Kidney (tissue), 14 donors: ENCODE data around the gene AGTRAP. TPM values are rescaled to one million over a fixed set of nuclear protein-coding genes. Genes with fewer than 3 reads are reported as not detected.

Source experiments
- DNase-seq, 5 donors: peaks; one replicate each; pipeline ENCODE4 v3.0.0-alpha.2; 2013 to 2020
- FAIRE-seq: peaks from 2 replicates; lab custom pipeline; 2012; peaks lifted over from hg19 to GRCh38; lab: Jason Lieb, UNC
- H3K27ac ChIP-seq, 2 donors: one replicate each; pipeline ENCODE4 v1.7.0; 2013; ENCODE audit warnings: low read depth in 2 of 2, low read length in 2 of 2, inconsistent platforms in 1 of 2
- H3K27me3 ChIP-seq: one replicate; pipeline ENCODE4 v1.7.1; 2013; ENCODE audit warnings: low read length, inconsistent platforms; ENCODE audit not compliant: control insufficient read depth, insufficient read depth
- H3K36me3 ChIP-seq, 3 donors: one replicate each; pipeline versions ENCODE4 v1.7.0 to v1.7.1; 2013; ENCODE audit warnings: low read length in 3 of 3, control low read depth in 1 of 3, inconsistent platforms in 1 of 3; ENCODE audit not compliant: insufficient read depth in 3 of 3, control insufficient read depth in 2 of 3
- H3K4me1 ChIP-seq, 3 donors: one replicate each; pipeline versions ENCODE4 v1.7.0 to v1.7.1; 2013; ENCODE audit warnings: low read length in 3 of 3, inconsistent platforms in 1 of 3, low read depth in 1 of 3; ENCODE audit not compliant: control insufficient read depth in 2 of 3, insufficient read depth in 2 of 3
- H3K4me3 ChIP-seq, 3 donors: one replicate each; pipeline versions ENCODE4 v1.7.0 to v1.8.1; 2013; ENCODE audit warnings: low read length in 3 of 3, control low read depth in 1 of 3, inconsistent platforms in 1 of 3
- H3K9ac ChIP-seq, 3 donors: one replicate each; pipeline versions ENCODE4 v1.7.0 to v1.7.1; 2013; ENCODE audit warnings: low read length in 3 of 3, control low read depth in 1 of 3, inconsistent platforms in 1 of 3
- H3K9me3 ChIP-seq, 3 donors: one replicate each; pipeline versions ENCODE4 v1.7.0 to v1.7.1; 2013; ENCODE audit warnings: low read length in 3 of 3, control low read depth in 1 of 3, inconsistent platforms in 1 of 3; ENCODE audit not compliant: control insufficient read depth in 2 of 3, insufficient read depth in 1 of 3
- intact Hi-C: fragments of 100-400 bp; cut with DNase I; formaldehyde crosslinking; loops from one replicate; pipeline ENCODE4 v1.11.1; 2022
- polyA plus RNA-seq: library from polyadenylated mRNA; stranded (reverse); fragments of 350-450 nt; fragmentation: Illumina TruSeq; extraction: RNeasy Lipid Tissue Mini Kit (QIAGEN cat#74804); gene quantifications from one replicate; pipeline ENCODE4 v1.2.3, GENCODE V29; 2014; ENCODE audit warnings: low read depth, low replicate concordance; ENCODE audit not compliant: insufficient read depth
- total RNA-seq: library from RNA; stranded (reverse); fragmentation: NEBNext Ultra II Directional; extraction: Animal tissue kit (Norgen Biotek cat#: 25700); gene quantifications from one replicate; pipeline ENCODE4 v1.2.1, GENCODE V29; 2021
- TF ChIP-seq, protein P1 (sequence below): IDR thresholded peaks from 3 replicates; pipeline ENCODE4 v1.5.1; 2012; ENCODE audit warnings: mild to moderate bottlenecking, moderate library complexity, borderline replicate concordance; ENCODE audit not compliant: insufficient read depth; ENCODE audit errors: extremely low read depth
- donor health status: control.
- donor health status: control.
- donor health status: control.
- donor health status: control.
- donor health status: control.
- donor health status: DM: yes; HTN: yes; CAD: no.
- donor health status: Normal renal cell carcinoma (clear cell type).

The AGTRAP gene
- total and polyA plus RNA-seq, 2 donors from 2014 or later, result 66.1 to 140 TPM

DNA sequence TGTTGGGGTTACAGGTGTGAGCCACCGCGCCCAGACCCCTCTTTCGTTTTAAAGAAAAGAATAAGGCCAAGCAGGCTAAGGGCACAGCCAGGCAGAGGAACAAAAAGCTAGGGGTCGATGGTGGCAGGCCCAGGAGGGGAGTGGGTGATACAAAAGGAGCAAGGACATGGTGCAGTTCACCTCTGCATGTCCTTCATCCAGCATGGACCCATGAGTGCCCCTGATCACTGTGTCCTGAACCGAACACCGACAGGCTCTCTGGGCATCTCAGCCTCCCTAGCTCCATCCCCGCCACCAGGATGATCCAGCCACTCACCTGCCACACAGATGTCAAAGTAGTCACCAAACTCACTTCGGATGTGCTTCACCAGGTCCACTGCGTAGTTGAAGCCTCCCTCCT, 64.0 kb downstream of the AGTRAP start:
- no peak overlapping the region for H3K4me3 ChIP-seq
- no peak overlapping the region for H3K27ac ChIP-seq
- DNase-seq (peak in 1 of 5 donors; percentile 38), FAIRE-seq (no peak)
- peaks cover 11 to 46% (median 28%) of the 10 kb centered on the region in 3 donors for H3K4me1 ChIP-seq
- TF ChIP-seq, protein P1, sequence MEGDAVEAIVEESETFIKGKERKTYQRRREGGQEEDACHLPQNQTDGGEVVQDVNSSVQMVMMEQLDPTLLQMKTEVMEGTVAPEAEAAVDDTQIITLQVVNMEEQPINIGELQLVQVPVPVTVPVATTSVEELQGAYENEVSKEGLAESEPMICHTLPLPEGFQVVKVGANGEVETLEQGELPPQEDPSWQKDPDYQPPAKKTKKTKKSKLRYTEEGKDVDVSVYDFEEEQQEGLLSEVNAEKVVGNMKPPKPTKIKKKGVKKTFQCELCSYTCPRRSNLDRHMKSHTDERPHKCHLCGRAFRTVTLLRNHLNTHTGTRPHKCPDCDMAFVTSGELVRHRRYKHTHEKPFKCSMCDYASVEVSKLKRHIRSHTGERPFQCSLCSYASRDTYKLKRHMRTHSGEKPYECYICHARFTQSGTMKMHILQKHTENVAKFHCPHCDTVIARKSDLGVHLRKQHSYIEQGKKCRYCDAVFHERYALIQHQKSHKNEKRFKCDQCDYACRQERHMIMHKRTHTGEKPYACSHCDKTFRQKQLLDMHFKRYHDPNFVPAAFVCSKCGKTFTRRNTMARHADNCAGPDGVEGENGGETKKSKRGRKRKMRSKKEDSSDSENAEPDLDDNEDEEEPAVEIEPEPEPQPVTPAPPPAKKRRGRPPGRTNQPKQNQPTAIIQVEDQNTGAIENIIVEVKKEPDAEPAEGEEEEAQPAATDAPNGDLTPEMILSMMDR, result no peak
- no peak overlapping the region for H3K9ac ChIP-seq
- H3K9me3 ChIP-seq, result no peaks in the 10 kb centered on the region
- H3K36me3 ChIP-seq, result peaks cover 0 to 30% (median 24%) of the 10 kb centered on the region in 3 donors
- no peaks in the 10 kb centered on the region for H3K27me3 ChIP-seq
- intact Hi-C loops, result no loop called here

DNA sequence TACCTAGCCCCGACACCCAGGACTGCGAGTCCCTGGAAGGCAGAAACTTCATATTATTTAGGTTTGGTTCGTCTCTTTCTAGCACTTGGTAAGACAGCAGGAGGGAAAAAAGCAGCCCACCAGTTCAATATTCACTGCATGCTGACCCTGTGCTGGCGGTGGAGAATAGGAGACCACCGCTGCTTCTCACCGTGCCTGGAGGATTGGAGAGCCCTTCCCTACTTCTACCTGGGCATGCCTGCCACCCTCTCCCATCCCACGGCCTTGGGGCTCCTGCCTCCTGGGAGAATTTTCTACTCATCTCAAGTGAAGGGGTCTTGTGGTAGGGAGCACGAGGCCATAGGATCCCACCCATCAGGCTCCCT, 64.4 kb downstream of the AGTRAP start:
- Histone ChIP-seq H3K36me3 (peaks cover 0 to 25% (median 19%) of the 10 kb centered on the region in 3 donors), H3K9ac (no peak overlapping the region), H3K4me3 (no peak overlapping the region), H3K27ac (no peak overlapping the region), H3K4me1 (peaks cover 11 to 46% (median 28%) of the 10 kb centered on the region in 3 donors), H3K27me3 (no peaks in the 10 kb centered on the region), H3K9me3 (no peaks in the 10 kb centered on the region)
- TF ChIP-seq, protein P1, result no peak
- no peak for DNase-seq
- no peak for FAIRE-seq
- intact Hi-C loops, result no loop called here

Other genes starting within 250 kb of the AGTRAP start
- gene FBXO2, start 81.7 kb upstream of the AGTRAP start, total RNA-seq, result 10.2 TPM
- gene FBXO2, start 81.7 kb upstream of the AGTRAP start, polyA plus RNA-seq, result 38.4 TPM
- gene FBXO44, start 81.3 kb upstream of the AGTRAP start, total RNA-seq, result 22.5 TPM
- gene FBXO44, start 81.3 kb upstream of the AGTRAP start, polyA plus RNA-seq, result 66.6 TPM
- 8.1 TPM for gene FBXO6, start 71.9 kb upstream of the AGTRAP start, total RNA-seq
- 11.2 TPM for gene FBXO6, start 71.9 kb upstream of the AGTRAP start, polyA plus RNA-seq
- 36.8 TPM for gene MAD2L2, start 55.0 kb upstream of the AGTRAP start, total RNA-seq
- 51.7 TPM for gene MAD2L2, start 55.0 kb upstream of the AGTRAP start, polyA plus RNA-seq
- 0.28 TPM for gene DRAXIN, start 44.4 kb upstream of the AGTRAP start, total RNA-seq
- 0.17 TPM for gene DRAXIN, start 44.4 kb upstream of the AGTRAP start, polyA plus RNA-seq
- 4.2 TPM for gene C1orf167, start 26.1 kb downstream of the AGTRAP start, total RNA-seq
- gene C1orf167, start 26.1 kb downstream of the AGTRAP start, polyA plus RNA-seq, result 1.9 TPM
- 65.5 TPM for gene MTHFR, start 69.8 kb downstream of the AGTRAP start, total RNA-seq
- gene MTHFR, start 69.8 kb downstream of the AGTRAP start, polyA plus RNA-seq, result 10.6 TPM
- 26.0 TPM for gene CLCN6, start 70.1 kb downstream of the AGTRAP start, total RNA-seq
- gene CLCN6, start 70.1 kb downstream of the AGTRAP start, polyA plus RNA-seq, result 7.1 TPM
- gene NPPA, start 111.6 kb downstream of the AGTRAP start, total RNA-seq, result 0.50 TPM
- not detected for gene NPPA, start 111.6 kb downstream of the AGTRAP start, polyA plus RNA-seq
- not detected for gene NPPB, start 122.8 kb downstream of the AGTRAP start, total RNA-seq
- not detected for gene NPPB, start 122.8 kb downstream of the AGTRAP start, polyA plus RNA-seq
- gene KIAA2013, start 190.3 kb downstream of the AGTRAP start, total RNA-seq, result 42.5 TPM
- 52.1 TPM for gene KIAA2013, start 190.3 kb downstream of the AGTRAP start, polyA plus RNA-seq
- 58.8 TPM for gene PLOD1, start 198.6 kb downstream of the AGTRAP start, total RNA-seq
- 103 TPM for gene PLOD1, start 198.6 kb downstream of the AGTRAP start, polyA plus RNA-seq
- gene MFN2, start 244.3 kb downstream of the AGTRAP start, total RNA-seq, result 77.6 TPM
- gene MFN2, start 244.3 kb downstream of the AGTRAP start, polyA plus RNA-seq, result 41.1 TPM